Activated CD4-positive, alpha-beta T cell treated with anti-CD3 and anti-CD28 coated beads, Interleukin-2, amount 50 U/mL, for 4 hours (primary cell): ENCODE measurements around the gene TMPRSS12.
"Not testable (repeated sequence)": the region's sequence is repeated elsewhere in the genome, so short reads cannot be mapped to it uniquely, and the experiment has no call there.

Source experiments
- DNase-seq, 2 experiments: peaks; one replicate each; pipeline ENCODE4 v3.0.0-alpha.2; 2020

Gene TMPRSS12

GRCh38 chr12:50842637-50843493 is at the start of gene TMPRSS12:
Gene TMPRSS12 (plus strand): TSS chr12:50842926. CDS start chr12:50842965, 39 bp downstream.
- DNase-seq = no peak

GRCh38 chr12:50799908-50800307 is 42.8 kb upstream of the TMPRSS12 start:
- no peak for DNase-seq

- no peak for DNase-seq
Measured at GRCh38 chr12:50803230-50803875, 39.4 kb upstream of the TMPRSS12 start.

GRCh38 chr12:50806176-50806575 is 36.5 kb upstream of the TMPRSS12 start:
- no peak for DNase-seq

GRCh38 chr12:50809131-50809530 is 33.6 kb upstream of the TMPRSS12 start:
- DNase-seq = not testable (repeated sequence)

- DNase-seq = not testable (repeated sequence)
Measured at GRCh38 chr12:50814921-50815320, 27.8 kb upstream of the TMPRSS12 start.

GRCh38 chr12:50820177-50820576 is 22.5 kb upstream of the TMPRSS12 start:
- no peak for DNase-seq

GRCh38 chr12:50822082-50822481 is 20.6 kb upstream of the TMPRSS12 start:
- no peak for DNase-seq

- not testable (repeated sequence) for DNase-seq
Measured at GRCh38 chr12:50823724-50824123, 19.0 kb upstream of the TMPRSS12 start.

GRCh38 chr12:50824914-50825313 is 17.8 kb upstream of the TMPRSS12 start:
- no peak for DNase-seq

- DNase-seq = no peak
Measured at GRCh38 chr12:50825372-50825838, 17.3 kb upstream of the TMPRSS12 start.

- DNase-seq = no peak
Measured at GRCh38 chr12:50828121-50828520, 14.6 kb upstream of the TMPRSS12 start.

GRCh38 chr12:50828886-50829285 is 13.8 kb upstream of the TMPRSS12 start:
- DNase-seq = no peak

- not testable (repeated sequence) for DNase-seq
Measured at GRCh38 chr12:50833801-50834200, 8.9 kb upstream of the TMPRSS12 start.

GRCh38 chr12:50839042-50839441 is 3.7 kb upstream of the TMPRSS12 start:
- DNase-seq = no peak

GRCh38 chr12:50840809-50841487 is 1.8 kb upstream of the TMPRSS12 start:
- DNase-seq = no peak

- DNase-seq = no peak
Measured at GRCh38 chr12:50841716-50842531, 802 bp upstream of the TMPRSS12 start.

GRCh38 chr12:50845021-50845647 is 2.4 kb downstream of the TMPRSS12 start:
- no peak for DNase-seq

- no peak for DNase-seq
Measured at GRCh38 chr12:50848963-50849362, 6.2 kb downstream of the TMPRSS12 start.

- DNase-seq = not testable (repeated sequence)
Measured at GRCh38 chr12:50855218-50855617, 12.5 kb downstream of the TMPRSS12 start.

GRCh38 chr12:50855679-50856078 is 13.0 kb downstream of the TMPRSS12 start:
- DNase-seq = not testable (repeated sequence)
